H9 (cell line): ENCODE results near the gene PRPSAP2. TPM values are rescaled to one million over a fixed set of nuclear protein-coding genes. Genes with fewer than 3 reads are reported as not detected.

Source experiments
- DNase-seq: peaks from one replicate; pipeline ENCODE4 v3.0.0-alpha.2; 2017
- H2AFZ ChIP-seq: one replicate; pipeline ENCODE4 v1.6.1; 2013; ENCODE audit warnings: mild to moderate bottlenecking, low read length, control low read depth, moderate library complexity
- H2AK5ac ChIP-seq: 2 replicates; pipeline ENCODE4 v1.6.1; 2013; ENCODE audit warnings: low read length, control low read depth, mixed read lengths; ENCODE audit not compliant: insufficient read length
- H2BK120ac ChIP-seq: one replicate; pipeline ENCODE4 v1.6.1; 2013; ENCODE audit warnings: low read depth, mild to moderate bottlenecking, low read length, control low read depth, inconsistent platforms; ENCODE audit not compliant: poor library complexity, severe bottlenecking
- H2BK12ac ChIP-seq: 2 replicates; pipeline ENCODE4 v1.6.1; 2013; ENCODE audit warnings: low read length, control low read depth, mixed read lengths, low read depth; ENCODE audit not compliant: insufficient read length
- H2BK15ac ChIP-seq: 2 replicates; pipeline ENCODE4 v1.6.1; 2013; ENCODE audit warnings: low read depth, low read length, control low read depth
- H2BK20ac ChIP-seq: one replicate; pipeline ENCODE4 v1.6.1; 2013; ENCODE audit warnings: low read depth, mild to moderate bottlenecking, low read length, control low read depth, inconsistent platforms; ENCODE audit not compliant: poor library complexity, severe bottlenecking
- H2BK5ac ChIP-seq: 2 replicates; pipeline ENCODE4 v1.6.1; 2013; ENCODE audit warnings: low read length, control low read depth, mixed read lengths; ENCODE audit not compliant: insufficient read length
- H3K14ac ChIP-seq: 2 replicates; pipeline ENCODE4 v1.6.1; 2013; ENCODE audit warnings: low read length, control low read depth; ENCODE audit not compliant: insufficient read depth
- H3K18ac ChIP-seq: 2 replicates; pipeline ENCODE4 v1.6.1; 2013; ENCODE audit warnings: low read depth, mild to moderate bottlenecking, mixed read lengths, low read length, control low read depth; ENCODE audit not compliant: insufficient read length
- H3K23ac ChIP-seq: 2 replicates; pipeline ENCODE4 v1.6.1; 2013; ENCODE audit warnings: low read length, control low read depth, mixed read lengths, low read depth; ENCODE audit not compliant: insufficient read length
- H3K23me2 ChIP-seq: 2 replicates; pipeline ENCODE4 v1.6.1; 2013; ENCODE audit warnings: low read depth, mild to moderate bottlenecking, mixed read lengths, low read length, control low read depth; ENCODE audit not compliant: insufficient read length, poor library complexity, severe bottlenecking
- H3K27ac ChIP-seq: 2 replicates; pipeline ENCODE4 v1.5.1; 2013; ENCODE audit warnings: low read length, control low read depth, mixed read lengths, low read depth; ENCODE audit not compliant: insufficient read length
- H3K27me3 ChIP-seq: 2 replicates; pipeline ENCODE4 v1.6.1; 2013; ENCODE audit warnings: low read length, control low read depth, inconsistent platforms; ENCODE audit not compliant: insufficient read depth
- H3K4ac ChIP-seq: 2 replicates; pipeline ENCODE4 v1.6.1; 2013; ENCODE audit warnings: low read depth, mild to moderate bottlenecking, control low read depth, inconsistent platforms, low read length, moderate library complexity
- H3K4me1 ChIP-seq: 2 replicates; pipeline ENCODE4 v1.6.1; 2013; ENCODE audit warnings: low read length, control low read depth, inconsistent platforms; ENCODE audit not compliant: insufficient read depth
- H3K4me2 ChIP-seq: 2 replicates; pipeline ENCODE4 v1.6.1; 2013; ENCODE audit warnings: low read length, control low read depth, mixed read lengths; ENCODE audit not compliant: insufficient read length, insufficient read depth
- H3K56ac ChIP-seq: 2 replicates; pipeline ENCODE4 v1.6.1; 2013; ENCODE audit warnings: low read depth, mild to moderate bottlenecking, mixed read lengths, low read length, control low read depth; ENCODE audit not compliant: insufficient read length
- H3K79me1 ChIP-seq: 2 replicates; pipeline ENCODE4 v1.6.1; 2013; ENCODE audit warnings: low read depth, mild to moderate bottlenecking, moderate library complexity, low read length, control low read depth, inconsistent platforms; ENCODE audit not compliant: insufficient read depth, poor library complexity, severe bottlenecking
- H3K79me2 ChIP-seq: 2 replicates; pipeline ENCODE4 v1.6.1; 2013; ENCODE audit warnings: low read length, control low read depth, inconsistent platforms; ENCODE audit not compliant: insufficient read depth
- H3K9ac ChIP-seq: 2 replicates; pipeline ENCODE4 v1.6.1; 2013; ENCODE audit warnings: low read length, control low read depth, mixed read lengths; ENCODE audit not compliant: insufficient read length; ENCODE audit errors: extremely low read depth
- H3K9me3 ChIP-seq: one replicate; pipeline ENCODE4 v1.6.1; 2013; ENCODE audit warnings: low read depth, low read length, inconsistent platforms; ENCODE audit not compliant: control insufficient read depth
- H3T11ph ChIP-seq: one replicate; pipeline ENCODE4 v1.6.1; 2013; ENCODE audit warnings: mild to moderate bottlenecking, low read length, control low read depth, inconsistent platforms
- H4K20me1 ChIP-seq: one replicate; pipeline ENCODE4 v1.6.1; 2013; ENCODE audit not compliant: control insufficient read depth, insufficient read length, insufficient read depth
- H4K5ac ChIP-seq: 2 replicates; pipeline ENCODE4 v1.6.1; 2013; ENCODE audit warnings: low read depth, mild to moderate bottlenecking, mixed read lengths, low read length, control low read depth; ENCODE audit not compliant: insufficient read length
- H4K8ac ChIP-seq: replicated peaks from 2 replicates; pipeline ENCODE4 v1.6.1; 2013; ENCODE audit warnings: low read length, control low read depth, mixed read lengths, low read depth; ENCODE audit not compliant: insufficient read length
- H4K91ac ChIP-seq: 2 replicates; pipeline ENCODE4 v1.6.1; 2013; ENCODE audit warnings: low read depth, mild to moderate bottlenecking, moderate library complexity, mixed read lengths, low read length, control low read depth; ENCODE audit not compliant: insufficient read length
- H3K27ac Mint-ChIP-seq, 3 experiments: 2 replicates in 2 of 3; 3 replicates in 1 of 3; pipeline ENCODE4 v1.8.0; 2020 to 2021; ENCODE audit warnings: mixed read lengths in 3 of 3, mild to moderate bottlenecking in 1 of 3, moderate library complexity in 1 of 3
- H3K27me3 Mint-ChIP-seq: 2 replicates; pipeline ENCODE4 v1.8.0; 2021; ENCODE audit warnings: low read depth, mild to moderate bottlenecking, moderate library complexity, mixed read lengths
- H3K36me3 Mint-ChIP-seq, 3 experiments: 2 replicates in 2 of 3; 3 replicates in 1 of 3; pipeline ENCODE4 v1.8.0; 2020 to 2021; ENCODE audit warnings: low read depth in 3 of 3, mixed read lengths in 3 of 3; ENCODE audit not compliant: insufficient read depth in 1 of 3
- H3K4me1 Mint-ChIP-seq, 2 experiments: 2 replicates each; pipeline ENCODE4 v1.8.0; 2020; ENCODE audit warnings: mixed read lengths in 2 of 2
- H3K4me3 Mint-ChIP-seq, 2 experiments: 2 replicates in 1 of 2; 3 replicates in 1 of 2; pipeline ENCODE4 v1.8.0; 2020 to 2021; ENCODE audit warnings: mild to moderate bottlenecking in 2 of 2, mixed read lengths in 2 of 2, moderate library complexity in 1 of 2
- H3K9me3 Mint-ChIP-seq, 2 experiments: 2 replicates in 1 of 2; 3 replicates in 1 of 2; pipeline ENCODE4 v1.8.0; 2020; ENCODE audit warnings: mild to moderate bottlenecking in 2 of 2, mixed read lengths in 2 of 2, moderate library complexity in 1 of 2
- CTCF ChIP-seq: fragments of 200-600 bp; sonication (generic); conservative IDR thresholded peaks from 3 replicates; pipeline ENCODE4 v1.8.0; 2021; ENCODE audit warnings: antibody characterized with exemption, mild to moderate bottlenecking
- WGBS: extraction: QIAGEN DNeasy Blood & Tissue Kit; methylation state at CpG from one replicate; pipeline ENCODE4 v1.1.7; 2013; ENCODE audit warnings: missing lambda C conversion rate, low lambda C conversion rate, mixed read lengths; ENCODE audit not compliant: insufficient read length; ENCODE audit errors: extremely low coverage; 5-methylcytosine and 5-hydroxymethylcytosine counted together
- total RNA-seq: library from RNA; stranded (reverse); gene quantifications from 2 replicates; pipeline ENCODE4 v1.2.1, GENCODE V29; 2021

Gene PRPSAP2
- total RNA-seq, 1 experiment from 2014 or later = 58.0 TPM

DNA sequence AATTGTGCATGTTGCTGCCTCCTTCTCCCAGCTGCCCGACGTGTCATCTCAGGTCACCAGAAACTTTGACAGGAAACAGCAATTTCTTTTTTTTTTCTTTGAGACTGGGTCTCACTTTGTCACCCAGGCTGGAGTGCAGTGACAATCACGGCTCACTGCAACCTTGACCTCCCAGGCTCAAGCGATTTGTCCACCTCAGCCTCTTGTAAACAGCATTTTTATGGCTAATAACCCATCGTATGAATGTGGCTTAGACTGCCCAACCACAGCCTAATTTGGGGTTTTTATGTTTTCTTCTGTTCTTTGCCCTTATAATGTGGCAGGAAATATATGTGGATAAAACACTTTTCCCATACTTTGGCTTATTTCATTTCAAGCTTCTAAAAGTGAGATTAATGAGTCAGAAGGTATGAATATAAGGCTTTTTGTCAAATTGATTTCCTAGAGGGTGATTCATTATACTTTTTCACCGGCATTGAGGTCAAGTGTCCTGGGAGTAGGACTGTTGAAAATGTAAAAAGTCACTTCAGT lies 63.0 kb downstream of the PRPSAP2 start:
- H2BK15ac ChIP-seq = no peak overlapping the region
- no peak overlapping the region for H3K56ac ChIP-seq
- no CpG with 5 or more reads among the region's 6 CpGs for WGBS
- no peak overlapping the region for H2BK5ac ChIP-seq
- no peak overlapping the region for H3K23ac ChIP-seq
- no peak overlapping the region for H2BK12ac ChIP-seq
- H3K4me1 Mint-ChIP-seq = peaks cover 4 to 9% of the 10 kb centered on the region in 2 experiments
- no peaks in the 10 kb centered on the region for H3K23me2 ChIP-seq
- no peak overlapping the region for H2AFZ ChIP-seq
- TF ChIP-seq CTCF = no peak
- H3K27ac ChIP-seq = no peak overlapping the region
- H4K8ac ChIP-seq = no peak overlapping the region
- H4K20me1 ChIP-seq = no peaks in the 10 kb centered on the region
- no peak overlapping the region for H3K4ac ChIP-seq
- no peak overlapping the region for H3K14ac ChIP-seq
- no peak overlapping the region for H3K27ac Mint-ChIP-seq
- H2BK120ac ChIP-seq = no peak overlapping the region
- H3K9me3 ChIP-seq = no peaks in the 10 kb centered on the region
- H3K9me3 Mint-ChIP-seq = no peaks in the 10 kb centered on the region
- H3T11ph ChIP-seq = no peak overlapping the region
- no peak overlapping the region for H3K4me2 ChIP-seq
- no peaks in the 10 kb centered on the region; the same call in 1 of the 2 replicates for H3K4me1 ChIP-seq
- DNase-seq = no peak
- H3K4me3 Mint-ChIP-seq = no peak overlapping the region
- no peak overlapping the region for H4K5ac ChIP-seq
- H4K91ac ChIP-seq = no peak overlapping the region
- peaks cover 18 to 40% (median 38%) of the 10 kb centered on the region in 3 experiments; a peak in 6 of 7 replicates for H3K36me3 Mint-ChIP-seq
- H2AK5ac ChIP-seq = no peak overlapping the region
- no peak overlapping the region for H3K18ac ChIP-seq
- H3K27me3 ChIP-seq = no peaks in the 10 kb centered on the region
- H3K9ac ChIP-seq = no peak overlapping the region
- H3K27me3 Mint-ChIP-seq = no peaks in the 10 kb centered on the region; the same call in 1 of the 2 replicates
- no peaks in the 10 kb centered on the region for H3K79me2 ChIP-seq
- H2BK20ac ChIP-seq = no peak overlapping the region
- no peaks in the 10 kb centered on the region for H3K79me1 ChIP-seq
